Medulla oblongata (tissue), 1 donor: ENCODE data around the gene FRMD3.
"Not testable (repeated sequence)": the region's sequence is repeated elsewhere in the genome, so short reads cannot be mapped to it uniquely, and the experiment has no call there.

Experiments used
- DNase-seq: peaks from one replicate; pipeline ENCODE4 v3.0.0-alpha.2; 2015; ENCODE audit errors: extremely low spot score

FRMD3 gene

GRCh38 chr9:83523684-83524083 is 14.5 kb downstream of the FRMD3 start:
- no peak for DNase-seq

DNA sequence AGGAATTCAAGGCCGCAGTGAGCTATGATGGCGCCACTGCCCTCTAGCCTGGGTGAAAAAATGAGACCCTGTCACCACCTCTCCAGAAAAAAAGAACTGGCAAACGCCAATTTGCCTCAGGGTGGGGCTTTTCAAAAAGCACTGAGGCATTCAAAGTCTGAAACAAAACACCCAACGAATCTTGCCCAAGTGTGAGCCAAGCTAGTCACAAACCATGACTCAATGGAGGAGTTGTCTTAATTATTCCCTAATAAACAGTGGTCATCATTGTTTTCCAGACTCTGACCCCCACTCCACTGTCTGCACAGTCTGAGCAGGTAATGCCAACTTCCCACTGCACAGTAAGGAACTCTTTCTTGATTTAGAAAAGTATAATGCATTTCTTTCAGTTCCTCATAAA is 16.8 kb downstream of the FRMD3 start:
- DNase-seq = no peak

DNA sequence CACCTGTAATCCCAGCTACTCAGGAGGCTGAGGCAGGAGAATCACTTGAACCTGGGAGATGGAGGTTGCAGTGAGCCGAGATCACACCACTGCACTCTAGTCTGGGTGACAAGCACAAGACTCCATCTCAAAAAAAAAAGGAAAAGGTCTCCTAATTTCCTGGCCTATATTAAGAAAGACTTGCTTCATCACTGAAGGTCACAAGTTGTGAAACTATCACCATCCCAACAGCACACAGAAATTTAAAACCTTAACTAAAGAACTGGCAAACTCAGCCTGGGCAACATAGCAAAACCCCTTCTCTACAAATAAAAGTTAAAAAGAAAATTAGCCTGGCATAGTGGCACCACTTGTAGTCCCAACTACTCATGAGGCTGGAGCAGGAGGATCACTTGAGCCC is 17.2 kb downstream of the FRMD3 start:
- no peak for DNase-seq

DNA sequence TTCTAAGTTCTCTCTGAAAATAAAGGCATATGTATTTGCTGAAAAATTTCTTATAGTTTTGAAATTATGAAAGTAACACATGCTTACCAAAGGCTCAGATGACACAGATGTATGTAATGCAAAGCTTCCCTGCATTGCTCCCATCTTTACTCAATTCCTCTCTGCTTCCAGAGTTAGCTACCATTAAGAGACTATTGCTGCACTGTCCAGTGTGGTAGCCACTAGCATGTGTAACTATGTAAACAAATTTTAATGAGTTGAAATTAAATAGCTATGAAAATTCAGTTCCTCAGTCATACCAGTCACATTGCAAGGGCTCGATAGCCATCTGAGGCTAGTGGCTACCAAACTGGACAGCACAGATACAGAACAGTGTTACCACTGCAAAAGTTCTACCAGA is 17.9 kb downstream of the FRMD3 start:
- DNase-seq = no peak

DNA sequence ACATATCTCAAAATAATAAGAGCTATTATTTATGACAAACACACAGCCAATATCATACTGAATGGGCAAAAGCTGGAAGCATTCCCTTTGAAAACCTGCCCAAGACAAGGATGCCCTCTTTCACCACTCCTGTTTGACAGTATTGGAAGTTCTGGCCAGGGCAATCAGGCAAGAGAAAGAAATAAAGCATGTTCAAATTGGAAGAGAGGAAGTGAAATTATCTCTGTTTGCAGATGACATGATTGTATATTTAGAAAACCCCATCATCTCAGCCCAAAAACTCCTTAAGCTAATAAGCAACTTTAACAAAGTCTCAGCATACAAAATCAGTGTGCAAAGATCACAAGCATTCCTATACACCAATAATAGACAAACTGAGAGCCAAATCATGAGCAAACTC is 20.2 kb downstream of the FRMD3 start:
- DNase-seq = not testable (repeated sequence)

GRCh38 chr9:83514767-83515166 is 23.4 kb downstream of the FRMD3 start:
- DNase-seq = no peak

DNA sequence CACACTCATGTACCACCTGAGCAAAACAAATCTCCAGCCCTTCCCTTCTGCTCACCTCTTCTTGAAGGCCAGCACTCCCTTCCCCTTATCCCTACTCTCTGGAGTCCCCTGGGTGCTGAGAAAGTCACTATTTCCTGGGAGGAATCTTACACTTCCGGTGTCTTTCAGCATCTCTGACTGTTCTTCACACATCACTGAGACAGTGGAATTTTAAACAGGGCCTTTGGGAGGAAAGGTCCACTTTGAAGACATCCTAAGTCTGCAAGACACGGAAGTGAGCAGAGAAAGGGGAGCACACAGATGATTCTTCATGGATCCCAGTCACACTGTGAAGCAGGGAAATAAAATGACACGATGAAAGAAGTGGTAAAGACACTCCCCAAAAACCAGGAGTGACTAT is 25.6 kb downstream of the FRMD3 start:
- DNase-seq = no peak

- no peak for DNase-seq
Measured at GRCh38 chr9:83511051-83511450, 27.1 kb downstream of the FRMD3 start.

DNA sequence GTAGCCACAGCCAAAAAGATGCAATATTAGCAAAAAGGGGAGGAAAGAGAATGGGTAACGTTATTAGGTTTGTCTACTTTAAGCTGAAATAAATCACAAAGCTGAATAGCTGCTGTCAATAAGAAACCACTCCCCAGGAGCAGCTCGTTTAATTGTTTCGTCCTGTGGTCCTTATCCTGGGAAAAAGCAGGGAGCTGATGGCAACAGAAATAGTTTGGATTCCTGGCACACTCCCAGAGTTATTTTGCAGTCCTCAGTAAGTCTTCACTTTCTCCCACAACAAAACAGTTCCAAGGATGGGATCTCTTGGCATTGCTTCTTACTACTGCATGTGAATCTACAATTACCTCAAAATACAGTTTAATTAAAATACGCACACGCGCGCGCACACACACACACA is 28.8 kb downstream of the FRMD3 start:
- DNase-seq = no peak

DNA sequence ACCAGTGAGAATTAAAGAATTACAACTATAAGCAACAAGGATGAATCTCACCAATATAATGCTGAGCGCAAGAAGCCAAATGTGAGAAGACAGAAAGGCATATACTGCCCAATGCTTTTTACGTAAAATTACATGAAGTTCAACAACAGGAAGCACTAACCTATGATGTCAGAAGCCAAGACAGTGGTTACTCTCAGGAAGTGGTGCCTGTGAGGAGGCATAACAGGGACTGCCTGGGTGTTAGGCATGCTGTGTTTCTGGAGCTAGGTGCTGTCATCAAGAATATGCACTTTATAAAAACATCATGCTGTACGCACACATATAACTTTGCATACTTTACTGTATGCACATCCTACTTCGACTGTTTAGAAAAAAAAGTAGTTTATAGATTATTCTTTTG is 30.1 kb downstream of the FRMD3 start:
- no peak for DNase-seq

GRCh38 chr9:83505282-83505681 is 32.9 kb downstream of the FRMD3 start:
- DNase-seq = no peak

DNA sequence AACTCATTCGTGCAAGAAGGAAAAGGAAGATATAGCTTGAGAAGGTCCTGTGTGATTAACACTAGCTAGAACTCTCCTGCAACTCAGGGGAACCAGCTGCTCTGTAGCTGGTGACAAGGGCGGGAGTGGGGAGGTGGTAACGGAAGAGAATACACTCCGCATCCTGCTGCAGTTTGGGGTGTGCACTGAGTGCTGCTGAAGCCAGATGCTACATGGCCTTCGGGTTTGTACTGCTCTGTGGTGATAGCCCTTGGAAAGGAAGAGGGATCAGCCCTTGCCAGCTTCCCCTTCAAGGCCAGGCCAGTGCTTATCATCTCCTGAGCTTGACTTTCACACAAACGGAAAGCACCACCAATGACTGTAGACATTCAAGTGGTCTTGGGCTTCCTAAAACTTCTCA is 34.3 kb downstream of the FRMD3 start:
- DNase-seq = no peak

GRCh38 chr9:83501565-83501964 is 36.6 kb downstream of the FRMD3 start:
- no peak for DNase-seq

- DNase-seq = no peak
Measured at GRCh38 chr9:83497441-83497840, 40.8 kb downstream of the FRMD3 start.

GRCh38 chr9:83491995-83492394 is 46.2 kb downstream of the FRMD3 start:
- no peak for DNase-seq

- no peak for DNase-seq
Measured at GRCh38 chr9:83491413-83491812, 46.8 kb downstream of the FRMD3 start.

- DNase-seq = no peak
Measured at GRCh38 chr9:83489961-83490360, 48.2 kb downstream of the FRMD3 start.

GRCh38 chr9:83484990-83485389 is 53.2 kb downstream of the FRMD3 start:
- DNase-seq = no peak

GRCh38 chr9:83483223-83483622 is 55.0 kb downstream of the FRMD3 start:
- DNase-seq = no peak

DNA sequence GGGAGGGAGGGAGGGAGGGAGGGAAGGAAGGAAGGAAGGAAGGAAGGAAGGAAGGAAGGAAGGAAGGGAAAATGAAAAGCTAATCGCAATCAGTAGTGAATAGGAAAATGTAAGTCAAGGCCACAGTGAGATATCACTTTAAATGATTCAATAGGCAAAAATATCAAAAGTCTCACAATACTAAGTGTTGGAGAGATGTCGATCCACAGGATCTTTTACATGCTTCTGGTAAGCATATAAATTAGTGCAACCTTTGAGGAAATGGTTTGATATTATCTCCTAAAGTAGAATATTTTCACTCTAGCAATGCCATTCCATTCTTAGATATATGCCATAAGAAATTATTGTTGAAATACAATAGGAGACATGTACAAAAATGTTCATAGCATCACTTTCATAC is 58.4 kb downstream of the FRMD3 start:
- no peak for DNase-seq

GRCh38 chr9:83477571-83477970 is 60.6 kb downstream of the FRMD3 start:
- no peak for DNase-seq

DNA sequence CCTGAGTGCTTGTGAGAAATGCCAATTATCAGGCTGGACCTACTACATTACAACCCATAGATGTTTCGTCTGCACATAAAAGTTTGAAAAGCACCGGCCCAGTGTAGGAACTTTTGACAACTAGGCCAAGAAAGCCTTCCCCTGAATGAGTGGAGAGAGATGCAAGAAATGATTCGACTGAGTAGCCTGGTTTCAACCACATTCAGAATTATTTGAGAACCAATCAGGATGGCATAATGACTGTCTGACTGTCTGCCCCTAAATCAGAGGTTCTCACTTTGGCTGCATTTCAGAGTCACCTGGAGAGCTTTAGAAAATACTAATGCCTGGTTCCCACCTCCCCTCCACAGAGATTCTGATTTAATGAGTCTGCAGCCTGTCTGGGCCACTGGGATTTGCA is 61.1 kb downstream of the FRMD3 start:
- DNase-seq = no peak

DNA sequence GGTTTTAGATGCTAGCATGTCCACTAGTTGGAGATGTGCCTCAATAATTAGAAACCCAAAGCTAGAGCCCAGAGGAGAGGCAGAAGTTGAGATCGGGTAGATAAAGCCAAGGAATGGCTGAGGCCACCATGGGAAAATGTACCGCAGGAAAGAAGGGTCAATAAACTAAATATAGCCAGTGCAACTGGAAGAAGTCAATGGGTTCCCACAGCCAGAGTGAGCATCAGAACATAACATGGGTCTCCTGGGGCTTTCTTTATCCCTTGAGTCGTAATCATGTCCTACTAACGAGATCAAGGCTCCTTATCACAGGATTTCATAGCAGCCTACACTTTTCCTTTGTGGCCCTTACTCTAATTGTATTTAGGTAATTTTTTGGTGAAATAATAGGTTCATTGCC is 61.7 kb downstream of the FRMD3 start:
- DNase-seq = no peak

DNA sequence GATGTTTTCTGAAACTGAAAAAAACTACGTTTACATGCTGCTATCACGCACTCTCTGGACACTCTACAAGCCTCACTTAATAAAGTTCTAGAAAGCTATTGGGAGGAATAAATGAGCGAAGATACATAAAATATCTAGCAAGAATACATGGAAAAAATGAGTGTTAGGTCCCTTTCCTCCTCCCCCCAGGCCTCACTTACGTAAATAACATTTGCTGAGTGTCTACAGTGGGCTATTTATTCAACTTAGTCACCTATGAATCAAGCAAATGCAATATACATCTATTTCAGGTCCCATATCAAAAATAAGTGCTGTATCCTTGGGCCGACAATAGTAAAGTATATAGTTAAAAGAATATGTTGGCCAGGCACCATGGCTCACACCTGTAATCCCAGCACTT is 62.5 kb downstream of the FRMD3 start:
- no peak for DNase-seq

- DNase-seq = no peak
Measured at GRCh38 chr9:83474631-83475030, 63.6 kb downstream of the FRMD3 start.
